LNCAP (cell line): ENCODE data around the gene C5orf46.

Experiments
- CTCF ChIP-seq: fragments of 450-650 bp; IDR thresholded peaks from 2 replicates; pipeline ENCODE4 v1.5.1; 2017; ENCODE audit warnings: mild to moderate bottlenecking

The C5orf46 gene

GRCh38 chr5:147849226-147849625, 57.1 kb downstream of the C5orf46 start:
- TF ChIP-seq CTCF = no peak

GRCh38 chr5:147845618-147846017, 60.7 kb downstream of the C5orf46 start:
- TF ChIP-seq CTCF = no peak

- TF ChIP-seq CTCF = no peak
Observed at GRCh38 chr5:147844846-147845245, 61.5 kb downstream of the C5orf46 start.

DNA sequence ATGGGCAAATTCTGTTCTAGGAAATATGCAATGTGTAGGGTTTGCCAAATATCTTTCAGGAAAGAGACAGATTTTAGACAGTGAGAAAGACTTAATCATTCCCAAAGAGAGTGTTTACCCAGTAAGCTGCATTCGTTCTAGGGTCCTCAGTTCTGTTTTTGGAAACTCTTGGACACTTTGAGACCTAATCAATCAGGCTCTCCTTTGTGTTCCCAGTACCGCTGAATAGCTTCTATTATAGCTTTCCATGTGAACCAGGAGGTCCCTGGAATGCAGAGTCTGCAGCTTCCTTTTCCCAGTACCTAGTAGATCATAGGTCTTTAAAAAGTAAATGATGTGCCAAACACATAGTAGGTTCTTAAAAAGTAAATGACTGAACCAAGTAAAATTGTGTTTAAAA, 63.5 kb downstream of the C5orf46 start:
- TF ChIP-seq CTCF = no peak
